Measurements from ENCODE around the gene PUM2. TPM values are rescaled to one million over a fixed set of nuclear protein-coding genes. Genes with fewer than 3 reads are reported as not detected.

PUM2 gene
- total and polyA plus RNA-seq, 2 of the 13 experiments (the other 11 are each of a cell fraction or from before 2014, with no cell fraction given) = 69.6 to 69.8 TPM

DNA sequence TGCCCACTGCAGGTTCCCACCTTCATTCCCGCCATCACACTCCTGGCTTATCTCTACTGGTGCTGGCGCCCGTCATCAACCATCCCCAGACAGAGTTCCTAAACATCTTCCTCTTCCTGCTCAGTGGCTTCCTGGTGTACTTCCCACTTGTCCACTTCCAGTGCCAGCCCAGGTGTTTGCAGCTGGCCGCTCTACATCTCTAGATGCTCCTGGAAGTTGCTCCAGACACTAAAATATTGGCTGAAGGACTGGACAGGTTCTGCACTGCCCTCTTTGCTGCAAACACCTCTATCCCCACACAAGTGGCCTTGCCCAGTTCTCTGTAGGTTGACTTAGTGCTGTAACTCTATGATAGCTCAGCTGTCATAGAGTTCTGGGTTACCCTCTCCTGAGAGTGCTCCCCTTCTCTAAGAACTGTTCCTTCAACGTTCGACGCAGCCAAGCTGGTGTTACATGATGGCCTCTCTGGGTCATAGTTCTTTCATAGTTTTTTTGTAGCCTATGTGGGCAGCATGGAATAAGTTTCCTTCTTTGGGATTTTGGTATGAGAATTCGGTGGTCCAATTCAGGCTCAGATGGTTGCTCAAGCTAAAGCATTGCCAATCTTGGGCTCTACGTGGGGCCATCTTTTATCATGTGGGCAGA is 45.8 kb upstream of the PUM2 start (continued):
- TF ChIP-seq, protein P1, sequence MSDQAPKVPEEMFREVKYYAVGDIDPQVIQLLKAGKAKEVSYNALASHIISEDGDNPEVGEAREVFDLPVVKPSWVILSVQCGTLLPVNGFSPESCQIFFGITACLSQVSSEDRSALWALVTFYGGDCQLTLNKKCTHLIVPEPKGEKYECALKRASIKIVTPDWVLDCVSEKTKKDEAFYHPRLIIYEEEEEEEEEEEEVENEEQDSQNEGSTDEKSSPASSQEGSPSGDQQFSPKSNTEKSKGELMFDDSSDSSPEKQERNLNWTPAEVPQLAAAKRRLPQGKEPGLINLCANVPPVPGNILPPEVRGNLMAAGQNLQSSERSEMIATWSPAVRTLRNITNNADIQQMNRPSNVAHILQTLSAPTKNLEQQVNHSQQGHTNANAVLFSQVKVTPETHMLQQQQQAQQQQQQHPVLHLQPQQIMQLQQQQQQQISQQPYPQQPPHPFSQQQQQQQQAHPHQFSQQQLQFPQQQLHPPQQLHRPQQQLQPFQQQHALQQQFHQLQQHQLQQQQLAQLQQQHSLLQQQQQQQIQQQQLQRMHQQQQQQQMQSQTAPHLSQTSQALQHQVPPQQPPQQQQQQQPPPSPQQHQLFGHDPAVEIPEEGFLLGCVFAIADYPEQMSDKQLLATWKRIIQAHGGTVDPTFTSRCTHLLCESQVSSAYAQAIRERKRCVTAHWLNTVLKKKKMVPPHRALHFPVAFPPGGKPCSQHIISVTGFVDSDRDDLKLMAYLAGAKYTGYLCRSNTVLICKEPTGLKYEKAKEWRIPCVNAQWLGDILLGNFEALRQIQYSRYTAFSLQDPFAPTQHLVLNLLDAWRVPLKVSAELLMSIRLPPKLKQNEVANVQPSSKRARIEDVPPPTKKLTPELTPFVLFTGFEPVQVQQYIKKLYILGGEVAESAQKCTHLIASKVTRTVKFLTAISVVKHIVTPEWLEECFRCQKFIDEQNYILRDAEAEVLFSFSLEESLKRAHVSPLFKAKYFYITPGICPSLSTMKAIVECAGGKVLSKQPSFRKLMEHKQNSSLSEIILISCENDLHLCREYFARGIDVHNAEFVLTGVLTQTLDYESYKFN (CRISPR knock-in tag; conservative IDR thresholded peaks at IDR 0.05) = no peak
- TF ChIP-seq SOX13 (IDR thresholded peaks at IDR 0.05) (no peak), SOX13 (CRISPR knock-in tag; conservative IDR thresholded peaks at IDR 0.05 in 1 of 2, IDR thresholded peaks at IDR 0.05 in 1 of 2) (no peak), ZFYVE20 (CRISPR knock-in tag; IDR thresholded peaks at IDR 0.05; ENCODE audit: borderline replicate concordance, low read depth) (no peak), HOXA3 (CRISPR knock-in tag; IDR thresholded peaks at IDR 0.05) (0 out of 2 replicates have a peak, but pooled peaks have one; percentile 3), PAX8 (CRISPR knock-in tag; IDR thresholded peaks at IDR 0.05; ENCODE audit: borderline replicate concordance) (no peak), ZC3H13 (CRISPR knock-in tag; IDR thresholded peaks at IDR 0.05) (no peak), MAZ (IDR thresholded peaks at IDR 0.05; ENCODE audit: borderline replicate concordance, low read depth, low read length) (no peak), MAZ (CRISPR knock-in tag; IDR thresholded peaks at IDR 0.05; ENCODE audit: low read depth) (no peak), NR3C1 (CRISPR knock-in tag; IDR thresholded peaks at IDR 0.05) (no peak), U2AF1 (optimal IDR thresholded peaks at IDR 0.05; ENCODE audit: low read depth, low read length) (no peak), KLF16 (CRISPR knock-in tag; IDR thresholded peaks at IDR 0.05) (no peak), CBFB (CRISPR knock-in tag; IDR thresholded peaks at IDR 0.05) (no peak)
- TF ChIP-seq, protein P2, sequence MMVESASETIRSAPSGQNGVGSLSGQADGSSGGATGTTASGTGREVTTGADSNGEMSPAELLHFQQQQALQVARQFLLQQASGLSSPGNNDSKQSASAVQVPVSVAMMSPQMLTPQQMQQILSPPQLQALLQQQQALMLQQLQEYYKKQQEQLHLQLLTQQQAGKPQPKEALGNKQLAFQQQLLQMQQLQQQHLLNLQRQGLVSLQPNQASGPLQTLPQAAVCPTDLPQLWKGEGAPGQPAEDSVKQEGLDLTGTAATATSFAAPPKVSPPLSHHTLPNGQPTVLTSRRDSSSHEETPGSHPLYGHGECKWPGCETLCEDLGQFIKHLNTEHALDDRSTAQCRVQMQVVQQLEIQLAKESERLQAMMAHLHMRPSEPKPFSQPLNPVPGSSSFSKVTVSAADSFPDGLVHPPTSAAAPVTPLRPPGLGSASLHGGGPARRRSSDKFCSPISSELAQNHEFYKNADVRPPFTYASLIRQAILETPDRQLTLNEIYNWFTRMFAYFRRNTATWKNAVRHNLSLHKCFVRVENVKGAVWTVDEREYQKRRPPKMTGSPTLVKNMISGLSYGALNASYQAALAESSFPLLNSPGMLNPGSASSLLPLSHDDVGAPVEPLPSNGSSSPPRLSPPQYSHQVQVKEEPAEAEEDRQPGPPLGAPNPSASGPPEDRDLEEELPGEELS (CRISPR knock-in tag; IDR thresholded peaks at IDR 0.05) = 0 out of 2 replicates have a peak, but pooled peaks have one; percentile 0
- TF ChIP-seq, protein P3, sequence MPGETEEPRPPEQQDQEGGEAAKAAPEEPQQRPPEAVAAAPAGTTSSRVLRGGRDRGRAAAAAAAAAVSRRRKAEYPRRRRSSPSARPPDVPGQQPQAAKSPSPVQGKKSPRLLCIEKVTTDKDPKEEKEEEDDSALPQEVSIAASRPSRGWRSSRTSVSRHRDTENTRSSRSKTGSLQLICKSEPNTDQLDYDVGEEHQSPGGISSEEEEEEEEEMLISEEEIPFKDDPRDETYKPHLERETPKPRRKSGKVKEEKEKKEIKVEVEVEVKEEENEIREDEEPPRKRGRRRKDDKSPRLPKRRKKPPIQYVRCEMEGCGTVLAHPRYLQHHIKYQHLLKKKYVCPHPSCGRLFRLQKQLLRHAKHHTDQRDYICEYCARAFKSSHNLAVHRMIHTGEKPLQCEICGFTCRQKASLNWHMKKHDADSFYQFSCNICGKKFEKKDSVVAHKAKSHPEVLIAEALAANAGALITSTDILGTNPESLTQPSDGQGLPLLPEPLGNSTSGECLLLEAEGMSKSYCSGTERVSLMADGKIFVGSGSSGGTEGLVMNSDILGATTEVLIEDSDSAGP (CRISPR knock-in tag; IDR thresholded peaks at IDR 0.05; ENCODE audit: borderline replicate concordance) = no peak
- TF ChIP-seq, protein P4, sequence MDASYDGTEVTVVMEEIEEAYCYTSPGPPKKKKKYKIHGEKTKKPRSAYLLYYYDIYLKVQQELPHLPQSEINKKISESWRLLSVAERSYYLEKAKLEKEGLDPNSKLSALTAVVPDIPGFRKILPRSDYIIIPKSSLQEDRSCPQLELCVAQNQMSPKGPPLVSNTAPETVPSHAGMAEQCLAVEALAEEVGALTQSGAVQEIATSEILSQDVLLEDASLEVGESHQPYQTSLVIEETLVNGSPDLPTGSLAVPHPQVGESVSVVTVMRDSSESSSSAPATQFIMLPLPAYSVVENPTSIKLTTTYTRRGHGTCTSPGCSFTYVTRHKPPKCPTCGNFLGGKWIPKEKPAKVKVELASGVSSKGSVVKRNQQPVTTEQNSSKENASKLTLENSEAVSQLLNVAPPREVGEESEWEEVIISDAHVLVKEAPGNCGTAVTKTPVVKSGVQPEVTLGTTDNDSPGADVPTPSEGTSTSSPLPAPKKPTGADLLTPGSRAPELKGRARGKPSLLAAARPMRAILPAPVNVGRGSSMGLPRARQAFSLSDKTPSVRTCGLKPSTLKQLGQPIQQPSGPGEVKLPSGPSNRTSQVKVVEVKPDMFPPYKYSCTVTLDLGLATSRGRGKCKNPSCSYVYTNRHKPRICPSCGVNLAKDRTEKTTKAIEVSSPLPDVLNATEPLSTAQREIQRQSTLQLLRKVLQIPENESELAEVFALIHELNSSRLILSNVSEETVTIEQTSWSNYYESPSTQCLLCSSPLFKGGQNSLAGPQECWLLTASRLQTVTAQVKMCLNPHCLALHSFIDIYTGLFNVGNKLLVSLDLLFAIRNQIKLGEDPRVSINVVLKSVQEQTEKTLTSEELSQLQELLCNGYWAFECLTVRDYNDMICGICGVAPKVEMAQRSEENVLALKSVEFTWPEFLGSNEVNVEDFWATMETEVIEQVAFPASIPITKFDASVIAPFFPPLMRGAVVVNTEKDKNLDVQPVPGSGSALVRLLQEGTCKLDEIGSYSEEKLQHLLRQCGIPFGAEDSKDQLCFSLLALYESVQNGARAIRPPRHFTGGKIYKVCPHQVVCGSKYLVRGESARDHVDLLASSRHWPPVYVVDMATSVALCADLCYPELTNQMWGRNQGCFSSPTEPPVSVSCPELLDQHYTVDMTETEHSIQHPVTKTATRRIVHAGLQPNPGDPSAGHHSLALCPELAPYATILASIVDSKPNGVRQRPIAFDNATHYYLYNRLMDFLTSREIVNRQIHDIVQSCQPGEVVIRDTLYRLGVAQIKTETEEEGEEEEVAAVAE (CRISPR knock-in tag; IDR thresholded peaks at IDR 0.05; ENCODE audit: borderline replicate concordance) = no peak
